Measurements from ENCODE around the gene BEST2.
A peak's percentile ranks its signal among the peaks of the same experiment; 100 is the strongest.

BEST2 gene

GRCh38 chr19:12772323-12772722 lies 20.7 kb downstream of the BEST2 start:
- DNase-seq: no peak

GRCh38 chr19:12773571-12773970 lies 22.0 kb downstream of the BEST2 start:
- peak in 1 of 2 donors; percentile 9 for DNase-seq

GRCh38 chr19:12774588-12775555 lies 23.3 kb downstream of the BEST2 start, which contains the start of gene HOOK2:
Gene HOOK2, minus strand, starts transcription at chr19:12775552. Its CDS starts 103 bp downstream, at chr19:12775449.
- no peak for DNase-seq

- peak; percentile 57 to 91 for DNase-seq
Measured at GRCh38 chr19:12777217-12778016, 25.8 kb downstream of the BEST2 start.

GRCh38 chr19:12778017-12778904 lies 26.7 kb downstream of the BEST2 start:
- DNase-seq: no peak

GRCh38 chr19:12778905-12779161 lies 27.2 kb downstream of the BEST2 start:
- DNase-seq: no peak

- DNase-seq: no peak
Measured at GRCh38 chr19:12779162-12779993, 27.8 kb downstream of the BEST2 start.

- no peak for DNase-seq
Measured at GRCh38 chr19:12782174-12782423, 30.5 kb downstream of the BEST2 start.

- DNase-seq: peak; percentile 41 to 56
Measured at GRCh38 chr19:12782424-12783290, 31.1 kb downstream of the BEST2 start.

- no peak for DNase-seq
Measured at GRCh38 chr19:12783291-12783848, 31.8 kb downstream of the BEST2 start.

GRCh38 chr19:12783849-12784393 lies 32.3 kb downstream of the BEST2 start:
- peak in 1 of 2 donors; percentile 9 for DNase-seq

GRCh38 chr19:12784394-12784870 lies 32.8 kb downstream of the BEST2 start:
- peak in 1 of 2 donors; percentile 4 for DNase-seq

- peak in 1 of 2 donors; percentile 6 for DNase-seq
Measured at GRCh38 chr19:12784871-12785430, 33.4 kb downstream of the BEST2 start.

GRCh38 chr19:12785431-12786031 lies 33.9 kb downstream of the BEST2 start:
- DNase-seq: peak; percentile 66 to 70

- DNase-seq: peak; percentile 86 to 97
Measured at GRCh38 chr19:12786141-12786870, 34.7 kb downstream of the BEST2 start.

GRCh38 chr19:12786952-12787351 lies 35.4 kb downstream of the BEST2 start:
- DNase-seq: no peak

- no peak for DNase-seq
Measured at GRCh38 chr19:12787458-12787857, 35.9 kb downstream of the BEST2 start.

- DNase-seq: peak in 1 of 2 donors; percentile 17
Measured at GRCh38 chr19:12788042-12788681, 36.6 kb downstream of the BEST2 start.

All from inflammatory macrophage treated with lipopolysaccharide for 1 hour (primary cell).